Epithelial cell of esophagus (primary cell): ENCODE results near the gene PCBP3.

Experiments used
- DNase-seq: peaks from one replicate; pipeline ENCODE4 v3.0.0; 2010; ENCODE audit warnings: low read depth
- H3K4me3 ChIP-seq: 2 replicates; pipeline ENCODE4 v1.5.1; 2011; ENCODE audit warnings: mild to moderate bottlenecking, low read length, control low read depth
- TF ChIP-seq, protein P1 (sequence below): IDR thresholded peaks from 2 replicates; pipeline ENCODE4 v1.5.1; 2011; ENCODE audit warnings: low read depth, mild to moderate bottlenecking, low read length, control low read depth, inconsistent platforms; ENCODE audit not compliant: insufficient read depth; ENCODE audit errors: missing control alignments

The PCBP3 gene

DNA sequence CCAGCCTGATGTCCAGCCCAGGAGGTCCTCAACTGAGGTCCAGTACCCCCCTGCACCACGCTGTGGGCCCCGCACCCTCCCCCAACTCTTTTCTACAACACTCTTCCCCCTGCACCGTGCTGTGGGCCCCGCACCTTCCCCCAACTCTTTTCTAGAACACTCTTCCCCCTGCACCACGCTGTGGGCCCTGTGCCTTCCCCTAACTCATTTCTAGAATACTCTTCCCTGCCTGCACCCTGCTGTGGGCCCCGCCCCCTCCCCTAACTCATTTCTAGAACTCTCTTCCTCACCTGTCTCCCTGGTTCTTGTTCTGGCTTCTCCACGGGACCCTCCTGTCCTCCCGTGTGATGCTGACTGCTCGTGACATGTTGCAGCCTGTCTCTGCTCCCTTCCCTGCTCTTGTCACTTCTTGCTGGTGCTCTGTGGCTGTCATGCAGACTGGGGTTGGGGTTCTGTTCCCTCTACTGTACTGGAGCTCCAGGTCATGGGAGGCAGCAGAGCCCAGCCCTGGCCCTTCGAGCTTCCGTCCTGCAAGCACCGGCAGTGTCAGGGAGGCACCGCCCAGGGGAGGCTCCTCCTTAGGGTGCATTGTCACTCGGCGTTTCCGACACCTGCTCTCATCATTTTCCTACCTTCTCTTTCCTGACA lies 177.9 kb downstream of the PCBP3 start:
- TF ChIP-seq, protein P1, sequence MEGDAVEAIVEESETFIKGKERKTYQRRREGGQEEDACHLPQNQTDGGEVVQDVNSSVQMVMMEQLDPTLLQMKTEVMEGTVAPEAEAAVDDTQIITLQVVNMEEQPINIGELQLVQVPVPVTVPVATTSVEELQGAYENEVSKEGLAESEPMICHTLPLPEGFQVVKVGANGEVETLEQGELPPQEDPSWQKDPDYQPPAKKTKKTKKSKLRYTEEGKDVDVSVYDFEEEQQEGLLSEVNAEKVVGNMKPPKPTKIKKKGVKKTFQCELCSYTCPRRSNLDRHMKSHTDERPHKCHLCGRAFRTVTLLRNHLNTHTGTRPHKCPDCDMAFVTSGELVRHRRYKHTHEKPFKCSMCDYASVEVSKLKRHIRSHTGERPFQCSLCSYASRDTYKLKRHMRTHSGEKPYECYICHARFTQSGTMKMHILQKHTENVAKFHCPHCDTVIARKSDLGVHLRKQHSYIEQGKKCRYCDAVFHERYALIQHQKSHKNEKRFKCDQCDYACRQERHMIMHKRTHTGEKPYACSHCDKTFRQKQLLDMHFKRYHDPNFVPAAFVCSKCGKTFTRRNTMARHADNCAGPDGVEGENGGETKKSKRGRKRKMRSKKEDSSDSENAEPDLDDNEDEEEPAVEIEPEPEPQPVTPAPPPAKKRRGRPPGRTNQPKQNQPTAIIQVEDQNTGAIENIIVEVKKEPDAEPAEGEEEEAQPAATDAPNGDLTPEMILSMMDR, result no peak
- no peak for DNase-seq
- no peak overlapping the region for H3K4me3 ChIP-seq

DNA sequence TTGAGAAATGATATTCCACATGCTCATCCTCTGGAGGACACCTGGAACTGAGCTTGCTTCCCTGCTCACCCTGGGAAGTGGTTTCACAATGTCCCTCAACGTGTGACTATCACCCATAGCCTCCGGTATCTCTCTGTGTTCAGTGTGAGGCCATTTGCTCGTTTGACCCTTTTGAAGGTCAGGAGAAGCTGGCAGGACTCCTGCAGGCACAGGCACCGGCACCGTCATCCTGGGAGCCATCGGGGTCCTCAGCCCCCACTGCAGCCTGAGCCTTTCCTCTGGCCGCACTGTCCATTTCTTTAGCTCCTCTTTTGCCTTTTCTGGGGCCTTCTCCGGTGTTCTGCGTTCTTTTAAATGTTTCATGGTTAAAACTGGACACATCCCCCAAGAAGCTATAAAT lies 178.5 kb downstream of the PCBP3 start:
- DNase-seq, result no peak
- TF ChIP-seq, protein P1, result no peak

DNA sequence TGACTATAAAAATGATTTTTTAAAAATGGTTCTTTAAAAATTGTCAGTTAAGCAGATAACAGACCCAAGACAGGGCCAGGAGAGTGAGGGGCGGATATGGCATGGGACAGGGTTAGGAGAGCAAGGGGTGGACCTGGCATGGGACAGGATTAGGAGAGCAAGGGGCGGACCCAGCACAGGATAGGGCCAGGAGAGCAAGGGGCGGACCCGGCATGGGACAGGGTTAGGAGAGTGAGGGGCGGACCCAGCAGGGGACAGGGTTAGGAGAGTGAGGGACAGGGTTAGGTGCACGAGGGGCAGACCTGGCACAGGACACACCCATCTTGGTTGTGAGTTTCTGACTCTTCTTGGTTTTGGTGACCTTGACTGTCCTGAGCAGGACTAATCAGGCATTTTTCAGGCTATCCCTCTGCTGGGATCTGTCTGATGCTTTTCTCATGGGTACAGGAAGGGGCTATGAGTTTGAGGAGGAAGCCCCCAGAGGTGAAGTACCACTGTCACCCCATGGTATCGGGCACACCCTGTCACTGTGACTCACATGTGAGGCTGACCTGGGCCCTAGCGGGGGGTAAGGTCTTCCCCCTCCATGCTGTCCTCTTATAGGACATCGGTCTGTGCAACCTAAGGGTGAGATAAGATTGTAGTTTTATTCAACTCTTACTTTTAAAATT lies 179.0 kb downstream of the PCBP3 start:
- no peak overlapping the region for H3K4me3 ChIP-seq
- TF ChIP-seq, protein P1, result no peak
- DNase-seq, result no peak

More for the DNA sequence above, 178.5 kb downstream of the PCBP3 start:
- H3K4me3 ChIP-seq, result no peak overlapping the region

DNA sequence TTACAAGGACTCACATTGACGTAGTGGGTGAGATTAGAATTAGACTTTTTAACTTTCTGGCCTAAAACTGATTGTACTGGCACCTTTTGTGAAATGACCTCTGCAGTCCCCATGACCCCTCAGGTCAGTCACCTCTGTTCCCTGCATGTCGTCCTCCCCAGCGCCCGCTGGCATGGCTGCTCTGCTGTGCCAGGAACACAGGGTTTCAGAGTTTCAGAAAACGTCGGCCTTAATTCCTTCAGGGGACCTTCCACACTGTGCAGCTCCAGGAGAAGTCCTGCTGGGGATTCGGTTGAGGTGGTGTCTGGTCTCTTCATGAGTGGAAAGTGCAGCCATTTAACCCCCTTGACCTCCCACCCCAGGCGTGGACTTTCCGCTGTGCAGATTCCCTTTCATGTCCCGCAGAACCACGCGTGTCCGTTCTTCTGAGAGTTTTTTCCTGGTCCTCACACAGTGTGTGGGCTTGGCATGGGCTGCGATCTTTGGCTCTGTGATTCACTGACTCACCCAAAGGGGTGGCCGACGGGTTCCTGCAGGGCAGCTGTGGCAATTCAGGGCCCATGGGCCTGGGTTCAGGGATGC lies 179.7 kb downstream of the PCBP3 start:
- no peak for DNase-seq
- no peak overlapping the region for H3K4me3 ChIP-seq

DNA sequence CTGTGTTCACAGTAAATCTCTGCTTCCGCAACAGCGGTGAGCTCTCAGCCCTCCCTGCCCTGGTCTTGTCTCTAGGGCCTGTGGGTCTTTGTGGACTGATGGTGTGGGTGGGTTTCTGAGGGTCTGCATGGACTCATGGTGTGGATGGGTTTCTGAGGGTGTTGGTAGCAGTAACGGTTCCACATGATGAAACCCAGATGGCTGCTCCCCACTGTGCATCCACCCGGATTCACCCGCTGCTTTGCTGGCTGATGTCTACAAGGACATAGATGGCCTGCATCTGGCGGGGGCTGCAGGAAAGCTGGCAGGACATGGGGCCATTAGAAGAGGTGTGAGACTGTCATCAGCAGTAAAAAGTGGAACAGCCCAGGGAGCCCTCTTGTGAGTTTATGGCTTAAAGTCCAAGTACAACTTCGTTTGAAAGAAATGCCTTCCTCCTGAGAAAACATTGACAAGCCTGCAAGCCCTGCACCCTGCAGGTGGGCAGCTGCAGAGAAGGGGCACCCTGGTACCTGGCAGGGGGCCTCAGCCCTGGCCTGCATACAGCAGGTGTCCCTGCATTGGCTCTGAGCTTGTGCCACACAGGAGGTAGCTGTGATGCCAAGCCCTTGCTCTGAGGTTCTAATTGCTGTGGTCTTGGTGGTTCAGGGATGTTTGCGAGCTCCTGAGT lies 181.2 kb downstream of the PCBP3 start:
- no peak overlapping the region for H3K4me3 ChIP-seq
- DNase-seq, result no peak
- TF ChIP-seq, protein P1, result no peak

More for the DNA sequence above, 179.7 kb downstream of the PCBP3 start:
- TF ChIP-seq, protein P1, result no peak

DNA sequence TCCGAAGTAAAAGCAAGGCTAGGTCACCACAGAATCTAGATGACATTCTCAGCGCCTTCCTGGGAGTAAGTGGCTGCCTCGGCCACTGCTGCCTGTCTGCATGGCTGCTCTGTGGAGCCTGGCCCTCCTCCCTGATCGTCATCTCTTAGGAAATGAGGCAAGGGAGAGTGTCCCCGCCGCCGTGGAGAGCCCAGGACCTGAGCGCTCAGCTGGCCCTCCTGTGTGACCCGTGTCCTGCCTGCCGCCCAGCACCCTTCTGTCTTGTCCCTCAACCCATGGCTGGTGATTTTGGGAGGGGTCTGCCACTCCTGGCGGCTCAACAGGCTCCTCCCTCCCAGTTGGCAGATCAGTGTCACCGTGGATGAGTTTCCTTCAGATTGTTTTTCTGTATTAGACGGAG lies 181.7 kb downstream of the PCBP3 start:
- no peak for DNase-seq
- H3K4me3 ChIP-seq, result no peak overlapping the region
- TF ChIP-seq, protein P1, result no peak
